GF-D8 (cell line): ENCODE measurements around the gene UROC1.

Experiments
- DNase-seq: peaks from one replicate; lab custom pipeline; 2025; lab: John Stamatoyannopoulos, UW

UROC1 gene

DNA sequence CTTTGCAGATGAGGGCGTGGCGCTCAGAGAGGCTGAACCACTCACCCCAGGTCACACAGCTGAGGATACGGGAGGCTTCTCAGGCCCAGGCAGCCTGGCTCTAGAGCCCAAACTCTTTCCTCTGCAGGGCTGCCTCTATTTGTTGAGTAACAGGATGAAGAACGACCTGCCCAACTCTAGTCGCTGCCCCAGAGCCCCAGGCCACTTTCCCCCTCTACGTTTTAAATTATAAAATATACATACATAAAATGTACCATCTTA is 22.7 kb downstream of the UROC1 start:
- no peak for DNase-seq

DNA sequence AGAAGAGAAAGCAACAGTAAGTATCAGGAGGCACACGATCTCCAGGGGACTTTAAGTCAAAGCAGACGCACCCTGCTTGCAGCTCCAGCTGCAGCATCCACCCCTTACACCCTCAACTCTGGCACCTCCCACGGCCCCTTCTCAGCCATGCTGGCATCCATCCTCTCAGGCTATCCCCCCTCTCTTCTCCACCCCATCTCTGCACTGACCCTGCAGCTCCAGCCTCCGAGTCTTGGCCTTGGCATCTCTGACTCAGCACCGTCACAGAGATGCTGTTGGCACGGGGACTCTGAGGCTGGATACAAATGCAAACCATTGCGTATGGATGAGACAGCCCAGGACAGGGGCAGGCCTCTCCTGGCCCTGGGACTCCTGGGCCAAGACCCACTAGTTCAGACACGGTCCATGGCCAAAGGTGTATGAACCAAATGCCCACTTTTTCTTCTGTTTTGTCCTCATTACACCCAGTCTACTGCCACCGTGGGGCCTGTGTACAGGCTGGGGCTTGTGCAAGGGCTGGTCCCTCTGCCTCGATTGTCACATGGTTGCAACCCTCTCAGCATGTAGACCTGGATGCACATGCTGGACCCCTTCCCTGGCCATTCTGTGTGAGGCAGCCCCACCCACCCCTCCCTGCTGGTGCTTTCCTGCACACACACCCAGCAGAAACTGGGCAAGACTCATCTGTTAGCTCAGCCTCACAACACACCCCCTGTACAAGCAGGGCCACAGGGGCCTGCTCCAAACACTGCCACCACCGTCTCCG is 23.2 kb downstream of the UROC1 start:
- no peak for DNase-seq

DNA sequence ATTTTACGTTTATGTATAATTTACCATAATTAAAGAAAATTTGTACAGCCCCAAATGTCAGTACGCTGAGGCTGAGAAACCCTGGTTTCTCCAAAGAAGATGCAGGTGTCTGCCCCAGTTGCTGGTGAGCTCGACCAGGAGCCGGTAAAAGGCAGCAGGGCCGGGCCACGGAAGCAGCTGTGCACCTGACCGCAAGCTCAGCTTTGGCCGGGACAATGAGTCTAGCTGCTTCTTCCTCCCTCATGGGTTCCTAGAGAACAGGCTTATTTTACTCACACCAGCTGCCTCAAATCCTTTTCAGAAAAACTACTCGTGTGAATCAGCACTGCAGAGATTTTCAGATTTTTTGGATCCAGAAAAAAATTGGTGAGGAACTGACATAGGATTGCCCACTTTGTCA is 23.8 kb downstream of the UROC1 start:
- peak; percentile 46 for DNase-seq

DNA sequence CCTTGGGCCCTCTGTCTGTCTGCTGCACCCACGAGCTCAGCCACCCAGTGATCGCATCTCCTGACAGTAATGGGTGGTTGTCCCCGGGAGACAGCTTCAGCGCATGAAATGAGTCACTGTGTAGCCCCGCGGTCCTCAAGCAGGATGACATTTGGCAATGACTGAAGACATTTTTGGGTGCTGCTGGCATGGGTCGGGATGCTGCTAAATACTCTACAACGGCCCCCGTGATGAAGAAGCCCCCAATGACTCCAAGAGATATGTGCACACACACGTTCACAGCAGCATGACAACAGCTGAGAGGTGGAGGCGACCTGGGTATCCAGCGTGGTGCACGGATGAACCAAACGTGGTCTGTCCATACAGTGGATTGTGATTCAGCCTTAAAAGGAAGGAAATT is 24.5 kb downstream of the UROC1 start:
- no peak for DNase-seq

DNA sequence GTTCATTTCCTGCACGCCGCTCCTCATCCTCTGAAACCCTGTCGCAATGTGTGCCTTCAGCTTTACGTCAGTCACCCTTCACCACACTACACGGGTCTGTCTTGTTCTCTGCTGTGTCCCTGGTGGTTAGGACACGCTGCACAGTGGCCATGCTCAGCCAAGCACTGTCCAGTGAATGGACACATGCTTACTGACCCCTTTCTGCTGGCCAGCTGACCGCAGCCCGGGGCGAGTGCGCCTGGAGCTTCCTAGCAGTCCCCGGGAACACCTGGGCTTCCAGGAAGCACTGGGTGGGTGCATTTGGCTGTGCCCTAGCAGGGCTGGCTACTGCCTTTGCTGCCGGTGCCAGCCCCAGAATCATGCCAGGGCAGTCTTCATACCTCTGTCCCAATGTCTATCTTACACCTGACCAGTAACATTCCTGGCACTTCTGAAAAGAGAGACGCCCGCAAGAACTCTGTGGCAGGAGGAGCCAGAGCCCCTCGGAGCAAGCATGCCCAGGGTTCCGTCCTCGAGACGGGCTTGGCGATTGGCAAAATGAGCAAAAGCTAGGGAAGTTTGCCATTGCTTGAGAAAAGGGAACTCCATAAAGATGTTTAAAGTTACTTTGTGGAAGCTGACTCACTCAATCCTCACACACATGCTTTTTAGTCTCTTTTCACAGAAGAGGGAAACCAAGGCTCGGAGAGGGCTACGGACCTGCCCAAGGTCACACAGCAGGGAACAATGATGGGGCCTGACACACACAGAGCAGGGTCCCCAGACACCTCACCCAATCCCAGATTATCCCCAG is 26.2 kb downstream of the UROC1 start:
- no peak for DNase-seq

DNA sequence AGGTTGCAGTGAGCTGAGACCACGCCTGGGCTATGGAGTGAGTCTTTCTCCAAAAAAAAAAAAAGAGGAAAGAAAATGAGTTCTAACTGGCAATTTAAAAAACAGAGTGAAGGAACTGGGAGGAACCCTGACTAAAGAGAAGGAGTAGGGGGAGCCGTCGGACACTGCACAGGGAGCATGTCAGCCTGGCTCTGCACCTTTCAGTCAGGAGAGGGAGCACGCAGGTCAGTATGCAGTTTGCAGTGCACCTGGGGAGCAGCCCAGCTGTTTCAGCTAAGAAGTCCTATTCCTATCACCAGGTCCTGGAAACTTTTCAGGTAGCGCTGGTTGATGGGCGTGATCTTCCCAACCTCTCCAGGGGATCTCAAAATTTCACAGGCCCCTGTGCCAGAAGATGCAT is 27.0 kb downstream of the UROC1 start:
- no peak for DNase-seq

DNA sequence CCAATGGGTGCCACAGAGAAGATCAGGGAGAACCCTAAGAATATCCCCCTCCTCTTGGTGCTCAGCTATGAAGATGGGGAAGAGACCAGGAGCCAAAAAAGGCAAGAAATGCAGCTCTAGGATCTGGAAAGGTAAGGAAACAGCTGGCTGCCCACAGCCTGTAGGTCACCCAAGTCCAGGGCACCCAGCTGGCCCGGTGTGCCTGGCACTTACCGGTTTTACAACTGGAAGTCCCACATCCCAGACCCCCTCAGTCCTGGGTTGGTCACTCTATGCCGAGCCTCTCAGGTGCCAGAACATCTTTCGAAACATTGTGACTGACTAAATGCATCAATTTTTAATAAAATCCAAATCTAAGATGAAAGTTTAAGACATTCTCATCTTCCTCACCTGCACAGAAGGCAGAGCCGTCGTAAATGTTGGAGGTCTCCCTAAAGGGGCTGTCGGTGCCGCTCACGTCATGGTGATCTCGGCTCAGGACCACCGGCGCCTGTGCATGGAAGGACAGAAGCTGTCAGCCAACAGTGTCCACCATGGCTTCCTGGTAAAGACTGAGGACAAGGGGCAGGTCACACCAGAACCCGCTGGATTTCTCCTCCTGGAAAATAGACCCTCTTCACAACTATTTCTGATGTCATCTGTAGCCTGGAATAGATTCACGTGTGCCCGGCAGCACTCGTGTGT is 28.5 kb downstream of the UROC1 start:
- no peak for DNase-seq

DNA sequence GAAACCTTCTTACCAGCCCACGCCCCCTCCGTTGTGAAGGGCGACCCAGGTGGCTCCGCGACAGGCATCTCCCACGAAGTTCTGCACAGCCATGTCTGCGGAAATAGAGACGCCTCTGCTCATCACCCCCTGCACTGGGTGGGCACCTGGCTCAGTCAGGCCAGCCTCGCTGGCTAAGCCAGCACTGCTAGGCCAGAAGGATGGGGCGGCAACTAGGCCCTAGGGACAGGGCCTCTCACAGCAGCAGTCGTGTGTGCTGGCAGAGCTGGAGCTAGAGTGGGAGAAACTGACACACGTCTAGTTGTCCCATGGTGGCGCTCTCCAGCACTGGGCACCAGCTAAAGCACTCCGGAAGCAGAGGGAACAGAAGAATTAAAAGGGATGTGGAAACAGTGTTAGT is 29.4 kb downstream of the UROC1 start:
- DNase-seq = no peak

DNA sequence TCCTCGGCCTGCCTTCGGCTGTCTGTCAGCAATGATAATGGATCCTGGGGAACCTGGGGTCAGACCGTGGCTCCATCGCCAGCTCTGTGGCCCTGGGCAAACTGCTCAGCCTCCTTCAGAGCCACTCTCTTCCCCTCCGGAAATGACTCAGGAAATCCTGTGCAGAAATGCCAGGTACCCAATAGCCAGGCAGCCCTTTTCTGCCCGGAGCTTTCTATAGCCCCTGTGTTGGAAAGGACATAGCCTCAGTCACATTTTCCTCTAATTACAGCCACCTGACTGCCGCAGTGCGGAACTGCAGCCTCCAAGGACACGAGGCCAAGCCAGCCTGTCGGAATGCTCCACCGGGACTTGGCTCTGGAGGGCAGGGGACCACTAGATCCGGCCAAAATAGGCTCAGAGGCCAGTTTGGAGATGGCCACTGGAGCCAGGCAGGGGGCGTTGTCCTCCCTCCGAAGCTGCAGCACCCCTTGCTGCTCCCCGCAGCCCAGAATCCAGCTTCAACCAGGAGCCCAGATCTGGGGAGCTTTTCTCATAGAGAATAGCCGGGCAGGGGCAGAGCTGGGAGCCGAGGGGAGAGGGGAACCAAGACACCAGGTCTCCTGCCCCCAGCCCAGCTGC is 30.3 kb downstream of the UROC1 start:
- DNase-seq = peak; percentile 75

DNA sequence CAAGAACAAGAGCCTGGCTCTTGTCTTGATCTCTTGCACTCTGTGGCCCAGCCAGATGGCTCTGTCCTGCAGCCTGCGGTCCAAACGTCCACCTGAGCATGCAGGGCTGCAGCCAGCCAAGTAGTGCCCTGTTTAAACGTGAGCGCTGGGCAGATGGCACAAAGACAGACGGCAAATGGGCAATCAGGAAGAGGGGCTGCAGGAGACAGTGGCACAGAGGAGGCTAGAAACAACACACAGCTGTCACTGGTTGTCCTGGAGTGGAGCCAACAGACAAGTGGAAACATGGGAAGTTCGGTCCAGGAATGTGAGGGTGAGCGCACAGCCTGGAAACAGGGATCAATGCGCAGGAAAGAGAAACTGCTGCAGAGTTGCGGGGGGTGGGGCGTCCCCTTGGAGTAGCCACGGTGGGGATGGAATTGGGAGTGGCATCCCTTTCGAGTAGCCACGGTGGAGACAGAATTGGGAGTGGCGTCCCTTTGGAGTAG is 31.2 kb downstream of the UROC1 start:
- no peak for DNase-seq

DNA sequence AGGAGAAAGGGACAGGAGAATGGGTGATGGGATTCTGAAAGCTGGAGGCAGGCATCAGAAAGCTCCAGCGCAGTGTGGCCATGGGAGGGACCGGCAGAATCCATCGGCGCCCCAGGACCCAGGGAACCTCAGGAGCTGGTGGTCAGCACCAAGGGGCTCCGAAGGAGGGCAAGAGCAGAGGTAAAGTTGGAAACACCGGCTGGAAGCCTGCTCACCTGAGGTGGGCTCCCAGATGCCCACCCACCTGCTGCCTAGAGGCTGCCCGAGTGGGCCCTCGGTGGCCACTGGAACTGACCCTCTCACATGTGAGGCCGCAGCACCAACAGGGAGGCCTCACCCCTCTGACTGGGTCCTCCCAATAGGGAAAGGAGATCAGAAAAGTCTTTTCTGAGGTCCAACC is 31.6 kb downstream of the UROC1 start:
- no peak for DNase-seq

DNA sequence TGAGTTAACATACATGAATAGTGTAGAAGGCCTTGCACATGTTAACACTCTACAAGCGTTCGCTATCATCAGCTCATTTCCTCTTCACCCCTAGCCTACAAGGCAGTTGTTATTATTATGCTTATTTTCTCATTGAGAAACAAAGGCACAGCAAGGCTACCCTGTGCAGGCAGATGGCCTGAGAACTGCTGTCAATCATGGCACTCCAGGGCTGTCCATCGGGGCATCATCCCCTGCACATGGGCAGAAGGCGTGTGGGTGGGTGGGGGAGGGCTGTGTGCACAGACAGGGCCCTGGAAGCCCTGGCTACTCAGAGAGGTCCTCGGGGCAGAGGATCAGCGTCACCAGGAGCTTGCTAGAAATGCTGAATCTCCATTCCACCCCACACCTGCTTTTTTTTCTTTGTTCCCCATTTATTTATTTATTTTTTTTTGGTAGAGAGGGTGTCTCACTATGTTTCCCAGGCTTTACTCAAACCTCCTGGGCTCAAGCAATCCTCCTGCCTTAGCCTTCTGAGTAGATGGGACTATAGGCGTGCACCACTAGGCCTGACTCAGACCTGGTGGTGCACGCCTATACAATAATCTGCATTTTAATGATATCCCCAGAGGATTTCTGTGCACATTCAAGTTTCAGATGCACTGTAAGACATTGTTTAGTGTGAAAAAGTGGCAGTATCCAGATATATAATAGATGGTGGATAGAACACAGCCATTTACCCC is 32.2 kb downstream of the UROC1 start:
- no peak for DNase-seq

DNA sequence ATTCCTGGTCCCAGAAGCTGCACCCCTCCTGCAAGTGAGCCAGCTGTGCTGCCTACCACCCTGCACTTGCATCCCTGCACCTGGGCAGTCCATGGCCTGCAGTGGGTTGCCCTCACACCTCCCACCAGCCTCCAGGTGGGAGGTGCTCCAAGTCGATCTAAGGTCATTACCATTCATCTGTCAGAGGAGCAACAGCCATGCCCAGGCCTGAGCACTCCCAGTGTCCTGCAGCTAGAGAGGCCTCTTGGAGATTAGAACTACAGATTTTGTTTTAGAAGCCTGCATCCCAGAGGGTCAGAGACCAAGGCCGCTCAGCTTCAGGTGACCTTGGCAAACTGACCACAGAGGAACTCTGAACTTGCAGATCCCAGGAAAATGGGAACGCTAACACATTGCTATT is 32.9 kb downstream of the UROC1 start:
- DNase-seq = no peak

DNA sequence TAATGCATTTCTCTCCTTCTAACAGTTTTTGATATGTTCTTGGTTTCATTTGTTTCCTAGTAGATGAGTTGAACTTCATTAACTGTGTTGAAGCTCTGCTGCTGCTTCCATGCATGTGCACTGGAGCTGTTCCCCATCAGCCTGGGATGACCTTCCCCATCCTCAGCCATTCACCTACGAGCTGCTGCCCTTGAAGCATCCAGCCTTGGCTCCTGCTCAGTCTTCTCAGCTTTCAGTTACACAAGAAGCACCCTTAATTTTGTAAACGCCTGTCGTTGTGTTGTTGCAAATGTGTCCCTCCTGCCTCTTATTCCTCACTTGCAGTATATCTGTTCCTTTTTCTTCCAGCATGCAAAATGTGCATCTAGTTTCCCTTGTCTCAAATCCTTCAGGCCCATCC is 33.4 kb downstream of the UROC1 start:
- DNase-seq = no peak

DNA sequence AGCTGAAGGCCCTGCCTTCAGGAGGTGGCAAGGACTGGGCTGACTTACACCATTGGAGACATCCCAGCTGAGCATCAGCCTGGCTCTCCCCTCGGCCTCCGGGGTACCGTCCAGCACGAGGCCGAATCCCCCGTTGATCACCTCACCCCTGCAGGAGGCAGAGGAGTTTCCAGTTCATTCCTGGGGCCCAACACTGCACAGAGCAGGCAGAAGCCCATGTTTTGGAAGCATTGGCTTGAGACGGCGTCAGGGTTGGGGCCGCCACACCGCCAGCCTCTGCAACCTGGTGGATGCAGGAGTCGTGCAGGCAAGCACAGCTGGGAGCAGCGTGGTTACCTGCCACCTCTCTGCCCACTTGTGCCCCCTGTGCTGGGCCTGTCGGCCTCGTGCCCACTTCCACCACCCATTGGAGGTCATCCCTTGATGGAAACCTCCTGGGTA is 34.2 kb downstream of the UROC1 start:
- DNase-seq = no peak

DNA sequence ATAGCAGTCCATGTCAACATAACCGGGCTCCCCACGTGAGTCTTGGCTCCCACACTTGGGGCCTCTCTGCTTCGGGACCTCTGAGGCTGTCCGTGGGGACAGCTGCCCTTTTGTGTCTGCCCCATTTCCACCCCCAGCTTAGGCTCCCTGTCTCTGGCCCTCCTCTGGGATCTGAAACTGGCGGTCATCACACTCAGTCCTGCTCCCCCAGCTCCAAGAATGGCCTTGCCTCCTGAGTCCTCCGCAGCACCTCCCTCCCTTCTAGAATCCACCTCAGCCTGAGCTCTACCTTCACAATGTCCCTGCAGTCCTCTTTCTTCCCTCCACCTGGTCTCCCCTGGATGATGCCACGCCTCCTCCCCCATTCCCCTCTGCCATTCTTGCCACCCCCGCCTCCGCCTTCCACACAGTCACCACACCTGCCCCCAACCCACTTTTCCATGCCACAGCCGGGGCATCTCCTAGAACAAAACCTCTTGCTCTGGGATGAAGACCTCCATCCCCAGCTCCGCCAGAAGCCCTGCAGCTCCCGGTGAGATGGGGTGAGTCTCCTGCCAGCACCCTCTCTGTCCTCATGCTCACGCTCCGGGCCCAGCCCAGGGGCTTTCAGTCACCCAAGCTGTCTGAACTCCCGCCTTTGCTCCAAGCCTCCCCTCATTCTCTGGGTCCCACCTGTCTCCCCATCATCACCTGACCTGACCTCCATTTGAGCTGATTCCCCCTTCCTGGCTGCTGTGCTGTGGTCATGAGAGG is 34.9 kb downstream of the UROC1 start:
- no peak for DNase-seq

DNA sequence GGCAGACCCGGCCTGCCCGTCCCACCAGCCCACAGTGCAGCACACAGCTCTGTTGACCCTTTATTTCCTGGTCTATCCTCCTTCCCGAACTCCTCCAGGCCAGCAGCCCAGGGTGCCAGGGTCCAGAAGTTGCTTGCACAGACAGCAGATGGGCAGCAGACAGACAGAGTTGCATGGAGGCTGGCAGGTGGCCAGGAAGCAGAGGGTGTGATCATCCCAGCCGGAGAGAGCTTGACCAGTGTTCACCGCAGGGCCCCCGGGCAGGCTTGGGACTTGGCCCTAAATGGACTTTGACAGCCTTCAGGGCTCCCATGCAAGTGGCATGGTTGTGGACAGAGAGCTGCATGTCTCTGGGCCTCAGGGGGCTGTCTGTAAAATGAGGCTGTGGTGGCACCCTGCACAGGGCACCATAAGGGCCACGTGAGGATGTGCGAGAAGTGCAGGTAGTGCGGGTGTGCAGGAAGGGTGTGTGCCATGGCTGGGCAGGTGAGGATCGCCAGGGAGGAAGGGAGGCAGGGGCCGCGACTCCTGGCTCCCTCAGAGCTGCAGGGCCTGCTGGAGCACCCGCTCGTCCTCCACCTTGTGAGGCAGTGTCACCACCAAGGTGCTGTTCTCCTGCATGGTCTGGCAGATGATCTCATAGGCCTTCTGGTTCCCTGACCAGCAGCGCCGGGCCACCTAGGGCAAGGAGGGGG is 35.6 kb downstream of the UROC1 start:
- no peak for DNase-seq

DNA sequence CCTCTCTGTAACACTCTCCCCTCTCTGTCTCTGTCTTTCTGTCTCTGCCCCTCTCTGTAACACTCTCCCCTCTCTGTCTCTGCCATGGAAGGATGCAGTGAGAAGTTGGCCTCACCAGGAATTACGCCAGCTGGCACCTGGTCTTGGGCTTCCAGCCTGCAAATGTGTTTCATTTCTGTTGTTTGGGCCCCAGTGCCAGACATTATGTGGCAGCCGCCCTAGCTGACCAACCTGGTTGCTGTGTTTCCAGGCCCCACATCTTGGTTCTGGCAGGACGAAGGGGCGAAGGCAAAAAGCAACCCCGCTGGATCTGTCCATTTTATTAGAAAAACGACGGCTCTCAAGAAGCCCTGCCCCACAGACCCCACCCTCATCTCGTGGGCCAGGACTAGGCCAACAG is 36.7 kb downstream of the UROC1 start:
- no peak for DNase-seq

DNA sequence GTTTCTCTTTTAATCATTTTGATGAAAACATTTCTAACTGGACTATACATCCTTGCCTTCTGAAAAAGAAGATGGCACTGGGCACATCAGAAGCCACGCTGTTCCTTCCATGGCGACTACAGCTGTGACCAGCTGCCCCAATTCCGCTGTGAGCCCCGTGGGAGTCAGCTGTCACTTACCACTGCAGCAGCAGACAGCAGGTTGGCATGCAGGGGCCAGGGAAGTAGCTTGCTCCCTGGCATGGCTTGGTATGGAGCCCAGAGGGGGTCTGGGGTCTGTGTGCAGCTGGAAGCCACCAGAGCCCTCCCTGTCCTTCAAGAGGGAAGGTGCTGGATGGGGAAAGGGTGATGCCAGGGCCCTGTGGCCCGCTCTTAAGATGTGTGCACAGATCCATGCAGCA is 37.4 kb downstream of the UROC1 start:
- no peak for DNase-seq

DNA sequence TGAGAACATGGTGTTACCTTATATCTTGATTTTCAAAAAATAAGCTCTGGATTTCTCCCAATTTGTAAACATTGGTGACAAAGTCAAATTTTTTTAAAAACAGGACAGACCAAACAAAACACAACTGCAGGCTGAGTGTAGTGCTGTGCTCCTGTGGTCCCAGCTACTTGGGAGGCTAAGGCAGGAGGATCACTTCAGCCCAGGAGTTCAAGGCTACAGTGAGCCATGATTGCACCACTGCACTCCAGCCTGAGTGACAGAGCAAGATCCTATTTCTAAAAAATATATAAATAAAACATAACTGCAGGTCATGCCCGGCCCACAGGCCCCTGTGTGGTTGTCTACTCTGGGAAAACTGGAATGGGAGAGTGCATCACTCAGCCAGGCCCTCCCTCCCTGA is 37.9 kb downstream of the UROC1 start:
- DNase-seq = no peak
